NCI-H2029 (cell line): Measurements from ENCODE around the gene OTOGL.
"Not testable (repeated sequence)": the region's sequence is repeated elsewhere in the genome, so short reads cannot be mapped to it uniquely, and the experiment has no call there.

Experiments used
- DNase-seq: peaks from one replicate; lab custom pipeline; 2025; lab: John Stamatoyannopoulos, UW

The OTOGL gene

GRCh38 chr12:80135624-80136023 is 36.3 kb downstream of the OTOGL start:
- no peak for DNase-seq

GRCh38 chr12:80140005-80140404 is 40.7 kb downstream of the OTOGL start:
- no peak for DNase-seq

GRCh38 chr12:80142640-80143039 is 43.3 kb downstream of the OTOGL start:
- no peak for DNase-seq

- DNase-seq: no peak
These were observed 44.2 kb downstream of the OTOGL start for GRCh38 chr12:80143537-80143936.

GRCh38 chr12:80149547-80150313 is 50.4 kb downstream of the OTOGL start:
- DNase-seq: not testable (repeated sequence)

GRCh38 chr12:80151131-80151530 is 51.8 kb downstream of the OTOGL start:
- no peak for DNase-seq

GRCh38 chr12:80154261-80154660 is 54.9 kb downstream of the OTOGL start:
- no peak for DNase-seq

GRCh38 chr12:80156306-80156705 is 57.0 kb downstream of the OTOGL start:
- no peak for DNase-seq

- no peak for DNase-seq
These were observed 58.3 kb downstream of the OTOGL start for GRCh38 chr12:80157645-80158044.

- DNase-seq: no peak
These were observed 62.3 kb downstream of the OTOGL start for GRCh38 chr12:80161612-80162011.

- no peak for DNase-seq
These were observed 62.8 kb downstream of the OTOGL start for GRCh38 chr12:80162177-80162576.

GRCh38 chr12:80165746-80166145 is 66.4 kb downstream of the OTOGL start:
- DNase-seq: no peak

GRCh38 chr12:80166751-80167150 is 67.4 kb downstream of the OTOGL start:
- DNase-seq: no peak

GRCh38 chr12:80168936-80169335 is 69.6 kb downstream of the OTOGL start:
- DNase-seq: no peak

GRCh38 chr12:80170915-80171314 is 71.6 kb downstream of the OTOGL start:
- no peak for DNase-seq

- DNase-seq: no peak
These were observed 73.9 kb downstream of the OTOGL start for GRCh38 chr12:80173083-80173864.

- DNase-seq: peak; percentile 35
These were observed 76.1 kb downstream of the OTOGL start for GRCh38 chr12:80175307-80175930.

- DNase-seq: no peak
These were observed 77.4 kb downstream of the OTOGL start for GRCh38 chr12:80176706-80177105.

GRCh38 chr12:80178846-80179245 is 79.5 kb downstream of the OTOGL start:
- no peak for DNase-seq

GRCh38 chr12:80183939-80184338 is 84.6 kb downstream of the OTOGL start:
- DNase-seq: no peak

- no peak for DNase-seq
These were observed 85.6 kb downstream of the OTOGL start for GRCh38 chr12:80184926-80185325.

GRCh38 chr12:80186727-80187217 is 87.4 kb downstream of the OTOGL start:
- DNase-seq: peak; percentile 72

GRCh38 chr12:80187660-80188090 is 88.3 kb downstream of the OTOGL start:
- peak; percentile 78 for DNase-seq
